ENCODE results near the gene TRPM5.

Gene TRPM5, protein sequence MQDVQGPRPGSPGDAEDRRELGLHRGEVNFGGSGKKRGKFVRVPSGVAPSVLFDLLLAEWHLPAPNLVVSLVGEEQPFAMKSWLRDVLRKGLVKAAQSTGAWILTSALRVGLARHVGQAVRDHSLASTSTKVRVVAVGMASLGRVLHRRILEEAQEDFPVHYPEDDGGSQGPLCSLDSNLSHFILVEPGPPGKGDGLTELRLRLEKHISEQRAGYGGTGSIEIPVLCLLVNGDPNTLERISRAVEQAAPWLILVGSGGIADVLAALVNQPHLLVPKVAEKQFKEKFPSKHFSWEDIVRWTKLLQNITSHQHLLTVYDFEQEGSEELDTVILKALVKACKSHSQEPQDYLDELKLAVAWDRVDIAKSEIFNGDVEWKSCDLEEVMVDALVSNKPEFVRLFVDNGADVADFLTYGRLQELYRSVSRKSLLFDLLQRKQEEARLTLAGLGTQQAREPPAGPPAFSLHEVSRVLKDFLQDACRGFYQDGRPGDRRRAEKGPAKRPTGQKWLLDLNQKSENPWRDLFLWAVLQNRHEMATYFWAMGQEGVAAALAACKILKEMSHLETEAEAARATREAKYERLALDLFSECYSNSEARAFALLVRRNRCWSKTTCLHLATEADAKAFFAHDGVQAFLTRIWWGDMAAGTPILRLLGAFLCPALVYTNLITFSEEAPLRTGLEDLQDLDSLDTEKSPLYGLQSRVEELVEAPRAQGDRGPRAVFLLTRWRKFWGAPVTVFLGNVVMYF (N-terminal part only)

DNA sequence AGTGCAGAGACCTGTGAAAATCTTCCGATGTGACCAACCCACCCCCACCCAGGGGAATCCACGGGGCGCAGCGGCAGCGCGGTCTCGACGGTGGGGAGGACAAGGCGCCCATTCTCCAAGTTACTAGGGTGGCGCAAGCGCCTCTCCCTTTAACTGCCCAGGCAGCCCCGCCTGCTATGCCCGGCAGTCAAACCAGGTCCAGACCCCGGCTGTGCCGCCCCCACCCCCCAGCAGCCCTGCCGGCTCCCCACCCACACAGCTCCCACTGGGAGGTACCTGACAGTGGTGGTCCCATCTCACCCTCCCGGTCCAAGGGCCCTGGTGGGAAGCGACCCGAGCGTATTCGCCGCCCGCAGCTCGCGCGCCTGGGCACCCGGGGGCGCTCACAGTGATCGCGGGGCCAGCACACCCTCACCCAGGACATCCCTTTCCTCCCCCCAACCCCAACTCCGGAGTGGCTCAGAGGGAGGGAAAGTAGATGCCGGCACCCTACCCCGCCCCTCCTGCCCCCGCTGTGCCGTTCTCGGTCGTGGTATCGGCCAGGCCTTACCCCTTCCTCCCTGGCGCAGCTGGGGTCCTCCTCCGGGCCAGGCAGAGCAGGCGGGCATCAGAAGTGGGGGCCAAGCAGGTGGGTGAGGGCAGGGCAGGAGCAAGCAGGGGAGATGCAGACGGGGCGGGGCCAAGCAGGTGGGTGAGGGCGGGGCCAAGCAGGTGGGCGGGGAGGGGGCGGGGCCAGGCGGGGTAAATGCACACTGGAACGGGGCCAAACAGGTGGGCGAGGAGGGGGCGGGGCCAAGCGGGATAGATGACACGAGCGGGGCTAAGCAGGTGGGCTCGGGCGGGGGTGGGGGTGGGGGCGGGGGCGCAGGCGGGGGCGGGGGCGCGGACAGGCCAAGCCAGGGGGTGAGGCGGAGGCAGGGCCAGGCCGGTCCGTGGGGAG lies at the start of gene TRPM5:
TRPM5 (minus strand) TSS at position 634 of the 940 bp plus-strand sequence. CDS start 21,478 bp downstream, outside the sequence.
- H3K36me3 Mint-ChIP-seq (ENCODE audit: low read depth) = no peaks in the 10 kb centered on the region
- peak within 1 kb of the TSS; percentile 69 to 82 (median 81) for H3K4me3 Mint-ChIP-seq
- peaks cover 75% of the 10 kb centered on the region for H3K27me3 Mint-ChIP-seq (ENCODE audit: low read depth)

DNA sequence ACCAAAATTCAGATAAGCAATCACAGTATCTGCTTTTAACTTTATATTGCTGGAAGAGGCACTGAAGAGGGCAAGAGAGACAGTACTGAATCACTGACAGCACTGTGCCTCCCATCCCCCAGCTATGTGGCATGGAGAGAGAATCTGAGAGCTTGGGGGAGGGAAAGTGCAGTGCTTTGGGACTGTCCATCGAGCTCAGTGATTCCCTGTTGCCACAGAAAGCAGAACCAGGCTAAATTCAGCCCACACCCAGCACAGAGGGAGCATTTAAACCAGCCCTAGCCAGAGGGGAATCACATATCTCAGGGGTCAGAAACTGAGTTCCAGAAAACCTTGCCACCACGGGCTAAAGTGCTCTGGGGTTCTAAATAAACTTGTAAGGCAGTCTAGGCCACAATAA lies 44.8 kb upstream of the TRPM5 start:
- Mint-ChIP-seq H3K4me3 (no peak overlapping the region), H3K27ac (no peak overlapping the region), H3K36me3 (ENCODE audit: low read depth) (no peaks in the 10 kb centered on the region), H3K9me3 (peaks cover 54% of the 10 kb centered on the region), H3K27me3 (ENCODE audit: low read depth) (peaks cover 30% of the 10 kb centered on the region), H3K4me1 (no peaks in the 10 kb centered on the region)
- TF ChIP-seq, protein P1, sequence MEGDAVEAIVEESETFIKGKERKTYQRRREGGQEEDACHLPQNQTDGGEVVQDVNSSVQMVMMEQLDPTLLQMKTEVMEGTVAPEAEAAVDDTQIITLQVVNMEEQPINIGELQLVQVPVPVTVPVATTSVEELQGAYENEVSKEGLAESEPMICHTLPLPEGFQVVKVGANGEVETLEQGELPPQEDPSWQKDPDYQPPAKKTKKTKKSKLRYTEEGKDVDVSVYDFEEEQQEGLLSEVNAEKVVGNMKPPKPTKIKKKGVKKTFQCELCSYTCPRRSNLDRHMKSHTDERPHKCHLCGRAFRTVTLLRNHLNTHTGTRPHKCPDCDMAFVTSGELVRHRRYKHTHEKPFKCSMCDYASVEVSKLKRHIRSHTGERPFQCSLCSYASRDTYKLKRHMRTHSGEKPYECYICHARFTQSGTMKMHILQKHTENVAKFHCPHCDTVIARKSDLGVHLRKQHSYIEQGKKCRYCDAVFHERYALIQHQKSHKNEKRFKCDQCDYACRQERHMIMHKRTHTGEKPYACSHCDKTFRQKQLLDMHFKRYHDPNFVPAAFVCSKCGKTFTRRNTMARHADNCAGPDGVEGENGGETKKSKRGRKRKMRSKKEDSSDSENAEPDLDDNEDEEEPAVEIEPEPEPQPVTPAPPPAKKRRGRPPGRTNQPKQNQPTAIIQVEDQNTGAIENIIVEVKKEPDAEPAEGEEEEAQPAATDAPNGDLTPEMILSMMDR (IDR thresholded peaks at IDR 0.05; ENCODE audit: unreplicated experiment in 3 of 3) = no peak

More for the DNA sequence above, at the start of gene TRPM5:
- TF ChIP-seq, protein P1 (IDR thresholded peaks at IDR 0.05; ENCODE audit: unreplicated experiment in 3 of 3) = no peak
- no peak within 1 kb of the TSS for H3K27ac Mint-ChIP-seq
- H3K4me1 Mint-ChIP-seq = no peaks in the 10 kb centered on the region
- H3K9me3 Mint-ChIP-seq = peaks cover 15% of the 10 kb centered on the region

DNA sequence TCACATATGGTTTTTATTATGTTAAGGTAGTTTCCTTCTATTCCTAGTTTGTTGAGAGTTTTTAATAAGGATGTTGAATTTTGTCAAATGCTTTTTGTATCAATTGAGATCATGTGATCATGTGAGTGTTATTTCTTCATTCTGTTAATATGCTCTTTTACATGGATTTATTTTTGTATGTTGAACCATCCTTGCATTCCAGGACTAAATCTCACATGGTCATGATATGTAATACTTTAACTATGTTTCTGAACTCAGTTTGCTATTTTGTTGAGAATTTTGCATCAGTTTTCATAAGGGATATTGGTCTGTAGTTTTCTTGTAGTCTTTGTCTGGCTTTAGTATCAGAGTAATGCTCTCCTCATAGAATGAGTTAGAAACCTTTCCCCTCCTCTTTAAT lies 43.7 kb upstream of the TRPM5 start:
- peaks cover 37% of the 10 kb centered on the region for H3K27me3 Mint-ChIP-seq (ENCODE audit: low read depth)
- no peaks in the 10 kb centered on the region for H3K36me3 Mint-ChIP-seq (ENCODE audit: low read depth)
- TF ChIP-seq, protein P1 (IDR thresholded peaks at IDR 0.05; ENCODE audit: unreplicated experiment in 3 of 3) = no peak
- no peak overlapping the region for H3K4me3 Mint-ChIP-seq
- H3K9me3 Mint-ChIP-seq = peaks cover 46% of the 10 kb centered on the region
- H3K27ac Mint-ChIP-seq = no peak overlapping the region
- no peaks in the 10 kb centered on the region for H3K4me1 Mint-ChIP-seq

DNA sequence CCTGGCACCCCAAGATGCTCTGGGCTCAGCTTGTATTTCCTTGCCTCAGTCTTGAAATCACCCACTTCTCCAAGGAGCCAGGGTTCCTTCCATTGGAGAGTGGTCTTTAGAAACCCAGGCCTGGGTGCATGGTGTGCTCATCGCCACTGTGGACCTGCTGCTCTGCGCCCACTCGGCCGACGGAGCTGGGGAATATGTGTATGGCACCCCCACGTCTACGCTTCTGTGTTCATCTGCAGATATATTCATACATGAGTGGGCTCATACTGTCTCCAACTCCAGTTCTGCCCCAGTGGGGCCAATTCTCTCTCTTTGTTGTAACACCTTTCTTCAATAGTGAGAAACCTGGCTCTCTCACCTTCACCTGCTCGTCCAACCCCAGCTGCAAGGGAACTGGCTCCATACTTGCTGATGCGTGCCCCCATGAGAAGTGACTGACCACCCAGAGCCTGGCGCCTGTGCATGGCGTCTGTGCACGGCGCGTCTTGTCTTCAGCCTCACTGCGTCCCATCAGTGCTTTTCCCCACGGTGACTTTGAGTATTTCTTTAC lies 40.3 kb upstream of the TRPM5 start:
- Mint-ChIP-seq H3K27me3 (ENCODE audit: low read depth) (peaks cover 50% of the 10 kb centered on the region), H3K9me3 (peaks cover 50% of the 10 kb centered on the region), H3K4me3 (no peak overlapping the region), H3K27ac (no peak overlapping the region), H3K36me3 (ENCODE audit: low read depth) (peaks cover 3% of the 10 kb centered on the region), H3K4me1 (no peaks in the 10 kb centered on the region)
- TF ChIP-seq, protein P1 (IDR thresholded peaks at IDR 0.05; ENCODE audit: unreplicated experiment in 3 of 3) = no peak

DNA sequence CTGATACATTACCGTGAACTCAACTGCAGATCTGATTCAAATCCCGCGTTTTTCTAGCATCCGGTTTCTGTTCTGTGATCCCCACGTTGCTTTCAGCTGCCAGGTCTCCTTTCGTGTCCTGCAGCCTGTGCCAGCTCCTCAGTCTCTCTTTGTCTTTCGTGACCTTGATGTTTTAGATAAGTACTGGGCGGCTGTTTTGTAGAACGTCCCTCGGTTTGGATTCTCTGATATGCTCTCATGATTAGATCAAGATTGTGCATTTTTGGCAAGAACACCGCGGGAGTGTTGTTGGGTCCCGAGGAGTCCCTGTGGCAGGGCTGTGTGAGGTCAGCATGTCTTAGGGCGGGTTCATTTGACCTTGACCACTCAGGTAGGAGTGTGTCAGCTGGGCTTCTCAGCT lies 39.1 kb upstream of the TRPM5 start:
- TF ChIP-seq, protein P1 (IDR thresholded peaks at IDR 0.05; ENCODE audit: unreplicated experiment in 3 of 3) = no peak
- H3K9me3 Mint-ChIP-seq = peaks cover 41% of the 10 kb centered on the region
- H3K36me3 Mint-ChIP-seq (ENCODE audit: low read depth) = peaks cover 4% of the 10 kb centered on the region
- no peak overlapping the region for H3K27ac Mint-ChIP-seq
- no peaks in the 10 kb centered on the region for H3K4me1 Mint-ChIP-seq
- H3K4me3 Mint-ChIP-seq = no peak overlapping the region
- H3K27me3 Mint-ChIP-seq (ENCODE audit: low read depth) = peaks cover 45% of the 10 kb centered on the region
